Activated naive CD8-positive, alpha-beta T cell treated with anti-CD3 and anti-CD28 coated beads, Interleukin-2, amount 50 U/mL, for 24 hours (primary cell): Measurements from ENCODE around the gene ADH7.
"Not testable (repeated sequence)": the region's sequence is repeated elsewhere in the genome, so short reads cannot be mapped to it uniquely, and the experiment has no call there.

ENCODE experiments used
- ATAC-seq: fragments of 150-1000 bp; cut with Tn5 transposase; one replicate; pipeline ENCODE4 v1.10.0; 2021
- DNase-seq: peaks from one replicate; pipeline ENCODE4 v3.0.0; 2021
- H3K27ac Mint-ChIP-seq: one replicate; pipeline ENCODE4 v1.8.0; 2021; ENCODE audit warnings: mild to moderate bottlenecking, mixed read lengths
- H3K27me3 Mint-ChIP-seq: one replicate; pipeline ENCODE4 v1.8.0; 2021; ENCODE audit warnings: mixed read lengths
- H3K36me3 Mint-ChIP-seq: one replicate; pipeline ENCODE4 v1.8.0; 2021; ENCODE audit warnings: low read depth, mixed read lengths
- H3K4me1 Mint-ChIP-seq: one replicate; pipeline ENCODE4 v1.8.0; 2021; ENCODE audit warnings: mixed read lengths
- H3K4me3 Mint-ChIP-seq: one replicate; pipeline ENCODE4 v1.8.0; 2021; ENCODE audit warnings: mild to moderate bottlenecking, moderate library complexity, mixed read lengths
- H3K9me3 Mint-ChIP-seq: one replicate; pipeline ENCODE4 v1.8.0; 2021; ENCODE audit warnings: mixed read lengths

ADH7 gene

DNA sequence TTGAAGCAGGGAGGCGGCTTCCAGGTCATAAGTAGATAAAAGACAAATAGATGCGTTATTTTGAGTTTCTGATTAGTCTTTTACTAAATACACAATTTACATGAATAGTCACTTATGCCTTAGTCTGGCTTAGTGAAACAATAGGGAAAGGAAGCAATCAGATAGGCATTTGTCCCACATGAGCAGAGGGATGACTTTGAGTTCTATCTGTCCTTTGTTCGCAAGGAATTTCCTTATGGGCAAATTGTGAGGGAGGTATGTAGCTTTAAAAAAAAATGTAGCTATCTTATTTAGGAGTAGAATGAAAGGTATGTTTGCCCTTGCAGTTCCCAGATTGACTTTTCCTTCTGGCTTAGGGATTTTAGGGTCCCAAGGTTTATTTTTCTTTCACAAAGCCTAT, 56.3 kb downstream of the ADH7 start:
- H3K27me3 Mint-ChIP-seq = peaks cover 11% of the 10 kb centered on the region
- H3K27ac Mint-ChIP-seq = no peak overlapping the region
- H3K36me3 Mint-ChIP-seq = peaks cover 2% of the 10 kb centered on the region
- H3K4me3 Mint-ChIP-seq = no peak overlapping the region
- H3K4me1 Mint-ChIP-seq = no peaks in the 10 kb centered on the region
- H3K9me3 Mint-ChIP-seq = peaks cover 7% of the 10 kb centered on the region
- ATAC-seq (no peak), DNase-seq (no peak)

DNA sequence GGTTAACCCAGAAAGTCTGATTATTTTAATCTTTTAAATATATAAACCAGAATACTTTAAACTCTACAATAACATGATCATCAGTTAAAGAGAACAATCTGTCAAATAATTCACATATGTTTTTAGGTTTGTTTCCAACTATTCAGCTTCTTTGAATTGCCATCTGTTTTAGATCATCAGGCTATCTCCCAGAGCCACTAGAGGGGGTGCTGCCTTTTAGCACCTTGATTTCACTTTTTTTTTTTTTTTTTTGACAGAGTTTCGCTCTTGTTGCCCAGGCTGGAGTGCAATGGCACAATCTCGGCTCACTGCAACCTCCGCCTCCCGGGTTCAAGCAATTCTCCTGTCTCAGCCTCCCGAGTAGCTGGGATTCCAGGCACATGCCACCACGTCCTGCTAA, 57.8 kb downstream of the ADH7 start:
- DNase-seq, H3K4me1 Mint-ChIP-seq, H3K36me3 Mint-ChIP-seq, H3K4me3 Mint-ChIP-seq, ATAC-seq, H3K27ac Mint-ChIP-seq: not testable (repeated sequence)
- peaks cover 12% of the 10 kb centered on the region for H3K9me3 Mint-ChIP-seq
- peaks cover 11% of the 10 kb centered on the region for H3K27me3 Mint-ChIP-seq

DNA sequence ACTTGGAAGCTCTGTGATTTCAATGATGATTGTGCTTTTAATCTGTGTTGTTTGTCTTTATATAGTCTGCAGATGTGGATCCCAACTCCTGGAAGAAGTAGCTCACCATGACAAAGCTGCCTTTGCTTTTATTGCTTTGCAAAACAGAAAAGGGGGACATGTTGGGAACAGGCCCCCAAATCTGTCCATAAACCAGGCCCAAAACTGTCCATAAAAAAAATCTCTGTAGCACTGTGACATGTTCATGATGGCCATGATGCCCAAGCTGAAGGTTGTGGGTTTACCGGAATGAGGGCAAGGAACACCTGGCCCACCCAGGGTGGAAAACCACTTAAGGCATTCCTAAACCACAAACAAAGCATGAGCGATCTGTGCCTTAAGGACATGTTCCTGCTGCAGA, 62.7 kb downstream of the ADH7 start:
- not testable (repeated sequence) for H3K27ac Mint-ChIP-seq, H3K9me3 Mint-ChIP-seq, H3K36me3 Mint-ChIP-seq

DNA sequence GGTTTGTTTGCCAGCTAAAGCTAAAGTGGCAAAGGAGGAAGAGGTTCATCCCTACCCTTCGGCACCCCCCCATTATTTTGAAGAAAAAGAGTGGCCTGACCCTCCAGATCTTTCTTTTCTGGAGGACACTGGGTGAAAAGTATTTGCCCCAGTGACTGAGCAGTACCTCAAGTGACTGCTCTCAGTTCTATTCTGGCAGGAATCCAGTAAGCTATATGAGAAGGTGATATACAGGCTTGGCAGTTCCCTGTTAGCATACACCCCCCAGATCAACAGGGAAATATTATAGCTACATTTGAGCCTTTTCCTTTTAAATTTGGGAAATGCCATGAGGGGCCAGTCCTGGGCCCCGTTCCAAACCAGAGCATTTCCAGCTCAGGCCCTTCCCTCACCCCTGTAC, 67.3 kb downstream of the ADH7 start:
- H3K9me3 Mint-ChIP-seq, H3K27ac Mint-ChIP-seq, H3K36me3 Mint-ChIP-seq, H3K4me1 Mint-ChIP-seq, H3K27me3 Mint-ChIP-seq, H3K4me3 Mint-ChIP-seq, DNase-seq, ATAC-seq: not testable (repeated sequence)

More for the DNA sequence above, 62.7 kb downstream of the ADH7 start:
- not testable (repeated sequence) for H3K4me3 Mint-ChIP-seq, ATAC-seq, H3K4me1 Mint-ChIP-seq, H3K27me3 Mint-ChIP-seq, DNase-seq

DNA sequence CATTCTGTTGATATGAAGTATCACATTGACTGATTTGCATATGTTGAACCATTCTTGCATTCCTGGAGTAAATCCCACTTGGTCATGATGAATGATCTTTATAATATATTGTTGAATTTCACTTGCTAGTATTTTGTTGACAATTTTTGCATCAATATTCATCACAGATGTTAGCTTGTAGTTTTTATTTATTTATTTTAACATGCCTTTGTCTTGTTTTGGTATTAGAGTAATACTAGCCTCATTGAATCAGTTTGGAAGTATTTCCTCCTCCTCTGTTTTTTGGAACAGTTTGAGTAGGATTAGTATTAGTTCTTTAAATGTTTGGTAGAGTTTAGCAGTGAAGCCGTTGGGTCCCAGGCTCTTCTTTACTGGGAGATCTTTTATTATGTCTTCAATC, 68.7 kb downstream of the ADH7 start:
- no peaks in the 10 kb centered on the region for H3K36me3 Mint-ChIP-seq
- no peaks in the 10 kb centered on the region for H3K4me1 Mint-ChIP-seq
- H3K9me3 Mint-ChIP-seq = peaks cover 5% of the 10 kb centered on the region
- H3K4me3 Mint-ChIP-seq = no peak overlapping the region
- peaks cover 5% of the 10 kb centered on the region for H3K27me3 Mint-ChIP-seq
- DNase-seq (no peak), ATAC-seq (no peak)
- no peak overlapping the region for H3K27ac Mint-ChIP-seq

DNA sequence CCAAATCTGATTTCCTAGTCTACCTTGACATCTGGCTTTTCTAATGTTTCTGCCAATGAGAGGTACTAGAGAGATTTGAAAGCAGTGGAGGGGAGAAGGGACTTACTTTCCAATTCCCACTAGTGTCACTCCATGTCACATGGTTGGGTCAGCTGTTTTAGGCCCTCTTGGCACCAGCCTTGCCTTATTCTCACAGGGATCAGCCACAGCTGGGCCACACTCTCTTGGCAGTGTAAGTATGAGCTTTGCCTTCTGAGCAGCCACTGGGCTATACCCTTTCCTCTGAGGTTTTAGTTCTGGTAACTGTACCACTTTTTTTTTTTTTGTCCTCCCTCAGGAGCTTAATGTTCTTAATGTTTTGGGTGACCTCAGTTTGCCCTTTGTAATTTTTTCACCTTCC, 72.4 kb downstream of the ADH7 start:
- ATAC-seq (no peak), DNase-seq (no peak)
- no peaks in the 10 kb centered on the region for H3K36me3 Mint-ChIP-seq
- H3K9me3 Mint-ChIP-seq = peaks cover 5% of the 10 kb centered on the region
- no peaks in the 10 kb centered on the region for H3K4me1 Mint-ChIP-seq
- H3K4me3 Mint-ChIP-seq = no peak overlapping the region
- H3K27ac Mint-ChIP-seq = no peak overlapping the region
- H3K27me3 Mint-ChIP-seq = peaks cover 5% of the 10 kb centered on the region
